Left lung (tissue), 10 donors: ENCODE results near the gene AKAP17A. TPM values are rescaled to one million over a fixed set of nuclear protein-coding genes. Genes with fewer than 3 reads are reported as not detected.

Source experiments
- ATAC-seq: fragments of 200-7000 bp; cut with Tn5 transposase; one replicate; pipeline ENCODE4 v1.9.1; 2020; ENCODE audit warnings: moderate library complexity
- DNase-seq, 4 donors: peaks; one replicate each; pipeline ENCODE4 v3.0.0-alpha.2; 2013 to 2020
- H3K27ac ChIP-seq, 2 donors: fragments of 200-600 bp; sonication (generic) in 1 of 2; one replicate each; pipeline versions ENCODE4 v1.5.0 to v1.8.0; 2020 to 2021
- H3K27me3 ChIP-seq, 2 donors: fragments of 200-600 bp; sonication (generic) in 1 of 2; one replicate each; pipeline versions ENCODE4 v1.5.0 to v1.8.0; 2020 to 2021
- H3K36me3 ChIP-seq, 2 donors: fragments of 200-600 bp; sonication (generic) in 1 of 2; one replicate each; pipeline versions ENCODE4 v1.5.0 to v1.8.0; 2020 to 2021
- H3K4me1 ChIP-seq, 2 donors: fragments of 200-600 bp; one replicate each; pipeline ENCODE4 v1.8.0; 2021
- H3K4me3 ChIP-seq, 2 donors: fragments of 200-600 bp; sonication (generic) in 1 of 2; one replicate each; pipeline versions ENCODE4 v1.5.0 to v1.8.0; 2020 to 2021; ENCODE audit warnings: mild to moderate bottlenecking in 1 of 2
- H3K9me3 ChIP-seq, 2 donors: fragments of 200-600 bp; sonication (generic) in 1 of 2; one replicate each; pipeline versions ENCODE4 v1.5.0 to v1.8.0; 2020 to 2021
- CTCF ChIP-seq, 2 donors: fragments of 200-600 bp; sonication (generic) in 1 of 2; IDR thresholded peaks; one replicate each; pipeline versions ENCODE4 v1.5.0 to v1.8.0; 2021; ENCODE audit warnings: antibody characterized with exemption in 2 of 2
- intact Hi-C, 2 donors: fragments of 100-400 bp; cut with DNase I; formaldehyde crosslinking; loops; one replicate each; pipeline versions ENCODE4 v1.11.2 to v1.14.2; 2022
- polyA plus RNA-seq, 6 donors: library from polyadenylated mRNA; unstranded; fragments of 120-200 nt; gene quantifications; one replicate each; pipeline ENCODE4 v1.2.1, GENCODE V29; 2013; ENCODE audit not compliant: insufficient read length in 6 of 6
- total RNA-seq, 2 donors: library from RNA; stranded (reverse); fragmentation: NEBNext Ultra II Directional; extraction: Animal tissue kit (Norgen Biotek cat#: 25700); gene quantifications; one replicate each; pipeline ENCODE4 v1.2.1, GENCODE V29; 2021
- donor health status: DM: no; HTN: yes; CAD: no.
- donor health status: DM: no; HTN: no; CAD: no.

Gene AKAP17A
- total and polyA plus RNA-seq, 8 donors: 31.1 to 49.7 (median 41.8) TPM

DNA sequence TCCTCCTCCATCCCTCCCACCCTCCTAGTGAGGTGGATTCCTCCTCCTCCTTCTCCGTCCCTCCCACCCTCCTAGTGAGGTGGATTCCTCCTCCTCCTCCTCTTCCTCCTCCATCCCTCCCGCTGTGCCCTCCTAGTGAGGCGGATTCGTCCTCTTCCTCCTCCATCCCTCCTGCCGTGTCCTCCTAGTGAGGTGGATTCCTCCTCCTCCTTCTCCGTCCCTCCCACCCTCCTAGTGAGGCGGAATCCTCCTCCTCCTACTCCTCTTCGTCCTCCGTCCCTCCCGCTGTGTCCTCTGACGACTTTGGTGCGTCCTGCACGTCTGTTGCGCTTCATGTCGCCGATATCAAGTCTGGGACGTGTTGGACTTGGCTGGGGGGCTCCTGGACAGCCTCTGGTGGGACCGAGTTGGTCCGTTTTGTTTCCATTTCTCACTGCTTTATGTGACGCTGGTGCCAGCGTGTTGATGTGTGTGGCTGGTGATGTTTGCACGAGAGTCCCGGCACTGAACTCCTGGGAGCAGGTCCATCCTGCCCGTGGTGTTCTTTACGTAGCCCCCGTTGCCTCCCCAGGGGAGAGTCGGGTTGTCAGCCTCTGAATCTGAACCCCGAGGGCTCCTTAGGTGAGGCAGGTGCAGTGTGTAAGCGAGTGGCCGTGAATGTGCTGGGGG lies 5.4 kb downstream of the AKAP17A start:
- Histone ChIP-seq H3K4me1 (peaks cover 0 to 18% of the 10 kb centered on the region in 2 donors), H3K27ac (no peak overlapping the region), H3K27me3 (no peaks in the 10 kb centered on the region), H3K36me3 (peaks cover 5 to 83% of the 10 kb centered on the region in 2 donors), H3K4me3 (no peak overlapping the region), H3K9me3 (no peaks in the 10 kb centered on the region)
- DNase-seq (peak in 1 of 4 donors; percentile 34), ATAC-seq (no peak)
- intact Hi-C loops: no loop called here
- TF ChIP-seq CTCF (IDR thresholded peaks at IDR 0.05): no peak

DNA sequence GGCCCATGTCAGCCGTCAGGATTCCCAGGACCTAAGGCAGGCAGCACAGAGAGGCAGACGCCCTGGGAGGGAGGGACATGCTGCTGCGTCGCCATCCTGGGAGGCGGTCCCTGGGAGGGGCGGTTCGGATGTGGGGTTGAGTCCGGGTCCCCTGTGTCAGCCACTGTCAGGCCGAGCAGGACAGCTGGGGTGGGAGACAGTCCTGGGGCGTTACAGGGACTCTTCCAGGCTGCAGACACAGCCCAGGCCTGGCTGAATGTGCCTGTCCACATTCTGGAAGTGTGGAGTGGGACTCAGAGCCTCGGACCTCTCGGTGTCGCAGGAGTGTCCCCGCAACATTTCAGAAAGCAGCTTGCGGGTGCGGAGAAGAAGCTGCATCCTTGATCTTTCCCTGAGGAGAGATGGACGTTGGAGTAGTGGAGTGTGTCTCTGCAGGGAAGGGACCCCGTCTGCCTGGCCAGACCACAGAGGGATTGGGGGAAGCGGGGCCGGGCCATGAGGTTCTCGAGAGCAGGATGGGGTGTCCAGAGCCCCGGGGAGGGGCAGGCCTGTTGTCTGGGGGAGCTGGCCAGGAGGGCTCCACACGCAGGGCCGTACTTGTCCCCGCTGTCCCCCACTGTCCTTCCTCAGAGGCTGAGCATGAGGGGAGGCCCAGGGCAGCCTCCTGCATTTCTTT lies 6.1 kb downstream of the AKAP17A start:
- H3K36me3 ChIP-seq: peaks cover 5 to 90% of the 10 kb centered on the region in 2 donors
- H3K4me1 ChIP-seq: peaks cover 0 to 18% of the 10 kb centered on the region in 2 donors
- no peaks in the 10 kb centered on the region for H3K9me3 ChIP-seq
- no peak overlapping the region for H3K27ac ChIP-seq
- H3K4me3 ChIP-seq: no peak overlapping the region
- no peaks in the 10 kb centered on the region for H3K27me3 ChIP-seq
- intact Hi-C loops: no loop called here
- DNase-seq: peak in 1 of 4 donors; percentile 77
- TF ChIP-seq CTCF (IDR thresholded peaks at IDR 0.05): no peak
- ATAC-seq: no peak

GRCh38 chrX:1598021-1598875 lies 6.8 kb downstream of the AKAP17A start:
- Histone ChIP-seq H3K4me1 (peaks cover 0 to 11% of the 10 kb centered on the region in 2 donors), H3K36me3 (peaks cover 5 to 96% of the 10 kb centered on the region in 2 donors), H3K4me3 (no peak overlapping the region), H3K27ac (no peak overlapping the region), H3K9me3 (no peaks in the 10 kb centered on the region), H3K27me3 (no peaks in the 10 kb centered on the region)
- intact Hi-C loops: no loop called here
- peak in 1 of 4 donors; percentile 75 for DNase-seq
- no peak for TF ChIP-seq CTCF (IDR thresholded peaks at IDR 0.05)
- no peak for ATAC-seq

DNA sequence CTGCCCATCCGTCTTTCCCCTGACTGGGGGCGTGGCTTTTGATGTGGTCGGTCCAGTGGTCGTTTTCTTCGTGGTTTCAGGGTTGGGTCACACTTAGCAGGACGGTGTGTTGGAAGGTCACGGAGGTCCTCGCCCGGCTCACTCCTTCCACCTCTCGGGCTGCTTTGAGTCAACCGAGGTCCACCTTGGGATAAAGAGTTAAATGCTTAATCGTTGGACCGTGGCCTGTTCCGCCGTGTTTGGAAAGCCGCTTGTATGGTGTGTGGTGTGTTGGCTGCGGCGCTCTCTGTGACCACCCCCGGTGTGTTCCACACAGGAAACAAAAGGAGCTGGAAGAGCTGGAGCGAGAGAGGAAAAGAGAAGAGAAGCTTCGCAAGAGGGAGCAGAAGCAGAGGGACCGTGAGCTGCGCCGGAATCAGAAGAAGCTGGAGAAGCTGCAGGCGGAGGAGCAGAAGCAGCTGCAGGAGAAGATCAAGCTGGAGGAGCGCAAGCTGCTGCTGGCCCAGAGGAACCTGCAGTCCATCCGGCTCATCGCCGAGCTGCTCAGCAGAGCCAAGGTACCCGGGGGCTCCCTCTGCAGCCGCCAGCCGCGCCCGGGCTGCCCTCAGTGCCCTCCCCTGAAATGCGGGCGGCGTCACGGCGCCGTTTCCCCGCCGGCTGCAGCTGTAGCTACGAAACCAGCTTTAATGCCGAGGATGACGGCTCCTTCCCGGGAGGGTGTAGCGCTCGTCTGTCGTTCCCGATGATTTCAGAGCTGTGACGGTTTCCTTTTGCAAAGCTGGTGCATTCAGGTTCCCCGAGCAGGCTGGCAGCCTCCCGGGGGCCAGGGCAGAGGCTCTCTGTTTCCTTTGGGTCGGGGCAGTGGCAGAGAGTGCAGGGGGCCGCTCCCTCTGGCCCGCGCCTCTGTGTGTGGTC lies 7.7 kb downstream of the AKAP17A start:
- DNase-seq: peak in 1 of 4 donors; percentile 66
- intact Hi-C loops: no loop called here
- peaks cover 5 to 92% of the 10 kb centered on the region in 2 donors for H3K36me3 ChIP-seq

More for the DNA sequence above, 7.7 kb downstream of the AKAP17A start:
- Histone ChIP-seq H3K4me3 (no peak overlapping the region), H3K4me1 (peaks cover 0 to 2% of the 10 kb centered on the region in 2 donors), H3K27ac (no peak overlapping the region), H3K27me3 (no peaks in the 10 kb centered on the region), H3K9me3 (no peaks in the 10 kb centered on the region)
- no peak for TF ChIP-seq CTCF (IDR thresholded peaks at IDR 0.05)
- no peak for ATAC-seq
